SJSA1 (cell line): Measurements from ENCODE around the gene PLPPR2. TPM values are rescaled to one million over a fixed set of nuclear protein-coding genes. Genes with fewer than 3 reads are reported as not detected.
"Not testable (repeated sequence)": the region's sequence is repeated elsewhere in the genome, so short reads cannot be mapped to it uniquely, and the experiment has no call there.

Experiments used
- DNase-seq, 2 experiments: peaks; one replicate each; pipeline ENCODE4 v3.0.0-alpha.2; 2015 to 2020; ENCODE audit warnings: low spot score in 2 of 2, low read depth in 1 of 2
- H3K27ac ChIP-seq: fragments of 250-450 bp; sonication (Bioruptor Pico); 2 replicates; pipeline ENCODE4 v1.5.1; 2020; ENCODE audit warnings: mild to moderate bottlenecking, moderate library complexity
- H3K27me3 ChIP-seq: fragments of 250-450 bp; sonication (Bioruptor Pico); replicated peaks from 2 replicates; pipeline ENCODE4 v1.5.1; 2020; ENCODE audit warnings: mild to moderate bottlenecking, moderate library complexity
- H3K36me3 ChIP-seq: fragments of 250-450 bp; sonication (Bioruptor Pico); 2 replicates; pipeline ENCODE4 v1.5.1; 2020; ENCODE audit warnings: mild to moderate bottlenecking
- H3K4me1 ChIP-seq: fragments of 250-450 bp; sonication (Bioruptor Pico); replicated peaks from 2 replicates; pipeline ENCODE4 v1.6.1; 2021; ENCODE audit warnings: mild to moderate bottlenecking
- H3K4me3 ChIP-seq: fragments of 250-450 bp; sonication (Bioruptor Pico); 2 replicates; pipeline ENCODE4 v1.5.1; 2020; ENCODE audit warnings: mild to moderate bottlenecking
- H3K9me3 ChIP-seq: fragments of 250-450 bp; sonication (Bioruptor Pico); replicated peaks from 2 replicates; pipeline ENCODE4 v1.5.1; 2020; ENCODE audit warnings: mild to moderate bottlenecking
- total RNA-seq: library from RNA; depleted of rRNA; stranded (reverse); fragments of >200 nt; shearing (Covaris generic); gene quantifications from 2 replicates; pipeline ENCODE4 v1.2.3, GENCODE V29; 2014

Gene PLPPR2
- total RNA-seq, 1 experiment from 2014 or later = 22.3 TPM

- Histone ChIP-seq H3K9me3 (no peaks in the 10 kb centered on the region), H3K4me3 (peak overlapping the region; percentile 20), H3K4me1 (peaks cover 37% of the 10 kb centered on the region), H3K36me3 (no peaks in the 10 kb centered on the region), H3K27me3 (peaks cover 12% of the 10 kb centered on the region), H3K27ac (no peak overlapping the region)
- DNase-seq = no peak
Measured at GRCh38 chr19:11383706-11384048, 28.4 kb downstream of the PLPPR2 start.

- Histone ChIP-seq H3K9me3 (no peaks in the 10 kb centered on the region), H3K4me3 (no peak overlapping the region), H3K36me3 (no peaks in the 10 kb centered on the region), H3K4me1 (peaks cover 32% of the 10 kb centered on the region), H3K27me3 (peaks cover 12% of the 10 kb centered on the region), H3K27ac (no peak overlapping the region)
- no peak for DNase-seq
Measured at GRCh38 chr19:11384778-11385129, 29.5 kb downstream of the PLPPR2 start.

GRCh38 chr19:11387162-11388034 lies 32.2 kb downstream of the PLPPR2 start:
- Histone ChIP-seq H3K9me3 (no peaks in the 10 kb centered on the region), H3K27ac (no peak overlapping the region), H3K36me3 (no peaks in the 10 kb centered on the region), H3K4me1 (peaks cover 15% of the 10 kb centered on the region), H3K4me3 (no peak overlapping the region), H3K27me3 (peaks cover 12% of the 10 kb centered on the region)
- no peak for DNase-seq

GRCh38 chr19:11390359-11390758 lies 35.1 kb downstream of the PLPPR2 start:
- no peak overlapping the region for H3K27ac ChIP-seq
- no peaks in the 10 kb centered on the region for H3K27me3 ChIP-seq
- no peak overlapping the region for H3K4me3 ChIP-seq
- DNase-seq = no peak
- no peaks in the 10 kb centered on the region for H3K9me3 ChIP-seq
- no peaks in the 10 kb centered on the region for H3K36me3 ChIP-seq
- H3K4me1 ChIP-seq = no peaks in the 10 kb centered on the region

GRCh38 chr19:11390933-11391680 lies 35.9 kb downstream of the PLPPR2 start:
- Histone ChIP-seq H3K4me3 (no peak overlapping the region), H3K4me1 (no peaks in the 10 kb centered on the region), H3K27ac (no peak overlapping the region), H3K36me3 (no peaks in the 10 kb centered on the region), H3K27me3 (no peaks in the 10 kb centered on the region), H3K9me3 (no peaks in the 10 kb centered on the region)
- DNase-seq = no peak

GRCh38 chr19:11397089-11397610 lies 41.9 kb downstream of the PLPPR2 start:
- Histone ChIP-seq H3K9me3 (no peaks in the 10 kb centered on the region), H3K36me3 (no peaks in the 10 kb centered on the region), H3K27me3 (no peaks in the 10 kb centered on the region), H3K4me1 (no peaks in the 10 kb centered on the region), H3K4me3 (no peak overlapping the region), H3K27ac (no peak overlapping the region)
- DNase-seq = no peak

- no peaks in the 10 kb centered on the region for H3K9me3 ChIP-seq
- H3K27ac ChIP-seq = no peak overlapping the region
- no peak for DNase-seq
Measured at GRCh38 chr19:11399667-11400066, 44.4 kb downstream of the PLPPR2 start.

GRCh38 chr19:11400798-11401197 lies 45.6 kb downstream of the PLPPR2 start:
- DNase-seq = no peak
- Histone ChIP-seq H3K4me3 (no peak overlapping the region), H3K27me3 (no peaks in the 10 kb centered on the region), H3K4me1 (no peaks in the 10 kb centered on the region), H3K36me3 (no peaks in the 10 kb centered on the region), H3K9me3 (no peaks in the 10 kb centered on the region), H3K27ac (no peak overlapping the region)

More at GRCh38 chr19:11399667-11400066, 44.4 kb downstream of the PLPPR2 start:
- Histone ChIP-seq H3K4me3 (no peak overlapping the region), H3K27me3 (no peaks in the 10 kb centered on the region), H3K36me3 (no peaks in the 10 kb centered on the region), H3K4me1 (no peaks in the 10 kb centered on the region)

GRCh38 chr19:11401808-11402543 lies 46.7 kb downstream of the PLPPR2 start:
- no peak overlapping the region for H3K4me3 ChIP-seq
- H3K27me3 ChIP-seq = no peaks in the 10 kb centered on the region; the same call in 1 of the 2 replicates
- no peak for DNase-seq

GRCh38 chr19:11404588-11405222 lies 49.5 kb downstream of the PLPPR2 start:
- H3K27ac ChIP-seq = no peak overlapping the region
- no peak overlapping the region for H3K4me3 ChIP-seq
- no peak for DNase-seq
- no peaks in the 10 kb centered on the region; the same call in 1 of the 2 replicates for H3K27me3 ChIP-seq
- no peaks in the 10 kb centered on the region for H3K4me1 ChIP-seq
- no peaks in the 10 kb centered on the region for H3K9me3 ChIP-seq
- no peaks in the 10 kb centered on the region for H3K36me3 ChIP-seq

More at GRCh38 chr19:11401808-11402543, 46.7 kb downstream of the PLPPR2 start:
- Histone ChIP-seq H3K9me3 (no peaks in the 10 kb centered on the region), H3K4me1 (no peaks in the 10 kb centered on the region), H3K27ac (no peak overlapping the region), H3K36me3 (no peaks in the 10 kb centered on the region)

GRCh38 chr19:11405846-11406643 lies 50.8 kb downstream of the PLPPR2 start:
- Histone ChIP-seq H3K4me3 (no peak overlapping the region), H3K27me3 (no peaks in the 10 kb centered on the region; the same call in 1 of the 2 replicates), H3K9me3 (no peaks in the 10 kb centered on the region), H3K27ac (no peak overlapping the region), H3K36me3 (no peaks in the 10 kb centered on the region), H3K4me1 (peaks cover 5% of the 10 kb centered on the region; the same call in 1 of the 2 replicates)
- no peak for DNase-seq

GRCh38 chr19:11406703-11407236 lies 51.5 kb downstream of the PLPPR2 start:
- not testable (repeated sequence) for H3K36me3 ChIP-seq, H3K4me3 ChIP-seq, H3K27ac ChIP-seq, H3K9me3 ChIP-seq, DNase-seq, H3K4me1 ChIP-seq, H3K27me3 ChIP-seq
